ENCODE data around the gene STK16. TPM values are rescaled to one million over a fixed set of nuclear protein-coding genes. Genes with fewer than 3 reads are reported as not detected.

The STK16 gene
- total RNA-seq, 4 donors from 2014 or later = 13.7 to 22.2 (median 15.4) TPM

DNA sequence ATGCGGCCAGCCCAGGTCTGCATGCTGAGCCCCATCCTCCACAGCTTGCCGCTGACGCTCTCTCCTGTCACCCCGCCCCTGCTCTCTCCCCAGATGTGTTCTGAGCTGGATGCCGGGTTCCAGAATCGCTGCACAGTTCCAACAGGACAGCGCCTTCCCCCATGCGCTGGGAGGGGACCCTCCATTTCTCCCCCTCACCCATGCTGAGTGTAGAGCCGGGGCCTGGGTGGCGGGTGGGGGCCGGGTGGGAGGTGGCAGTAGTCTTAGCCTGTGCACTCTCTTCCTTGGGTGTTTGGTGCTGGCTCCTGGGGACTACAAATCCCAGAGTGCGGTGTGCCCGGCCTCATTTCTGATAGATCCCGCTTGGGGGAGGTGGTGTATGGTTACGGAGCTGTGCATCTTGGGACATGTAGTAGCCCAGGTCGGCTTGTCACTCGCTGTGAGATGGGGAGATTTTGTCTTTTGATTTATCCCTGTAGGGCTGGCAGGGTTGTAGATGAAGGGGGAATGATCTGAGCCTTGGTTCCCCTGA lies 40.7 kb downstream of the STK16 start:
- TF ChIP-seq, protein P1, sequence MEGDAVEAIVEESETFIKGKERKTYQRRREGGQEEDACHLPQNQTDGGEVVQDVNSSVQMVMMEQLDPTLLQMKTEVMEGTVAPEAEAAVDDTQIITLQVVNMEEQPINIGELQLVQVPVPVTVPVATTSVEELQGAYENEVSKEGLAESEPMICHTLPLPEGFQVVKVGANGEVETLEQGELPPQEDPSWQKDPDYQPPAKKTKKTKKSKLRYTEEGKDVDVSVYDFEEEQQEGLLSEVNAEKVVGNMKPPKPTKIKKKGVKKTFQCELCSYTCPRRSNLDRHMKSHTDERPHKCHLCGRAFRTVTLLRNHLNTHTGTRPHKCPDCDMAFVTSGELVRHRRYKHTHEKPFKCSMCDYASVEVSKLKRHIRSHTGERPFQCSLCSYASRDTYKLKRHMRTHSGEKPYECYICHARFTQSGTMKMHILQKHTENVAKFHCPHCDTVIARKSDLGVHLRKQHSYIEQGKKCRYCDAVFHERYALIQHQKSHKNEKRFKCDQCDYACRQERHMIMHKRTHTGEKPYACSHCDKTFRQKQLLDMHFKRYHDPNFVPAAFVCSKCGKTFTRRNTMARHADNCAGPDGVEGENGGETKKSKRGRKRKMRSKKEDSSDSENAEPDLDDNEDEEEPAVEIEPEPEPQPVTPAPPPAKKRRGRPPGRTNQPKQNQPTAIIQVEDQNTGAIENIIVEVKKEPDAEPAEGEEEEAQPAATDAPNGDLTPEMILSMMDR (IDR thresholded peaks at IDR 0.05; ENCODE audit: low read depth) = no peak

DNA sequence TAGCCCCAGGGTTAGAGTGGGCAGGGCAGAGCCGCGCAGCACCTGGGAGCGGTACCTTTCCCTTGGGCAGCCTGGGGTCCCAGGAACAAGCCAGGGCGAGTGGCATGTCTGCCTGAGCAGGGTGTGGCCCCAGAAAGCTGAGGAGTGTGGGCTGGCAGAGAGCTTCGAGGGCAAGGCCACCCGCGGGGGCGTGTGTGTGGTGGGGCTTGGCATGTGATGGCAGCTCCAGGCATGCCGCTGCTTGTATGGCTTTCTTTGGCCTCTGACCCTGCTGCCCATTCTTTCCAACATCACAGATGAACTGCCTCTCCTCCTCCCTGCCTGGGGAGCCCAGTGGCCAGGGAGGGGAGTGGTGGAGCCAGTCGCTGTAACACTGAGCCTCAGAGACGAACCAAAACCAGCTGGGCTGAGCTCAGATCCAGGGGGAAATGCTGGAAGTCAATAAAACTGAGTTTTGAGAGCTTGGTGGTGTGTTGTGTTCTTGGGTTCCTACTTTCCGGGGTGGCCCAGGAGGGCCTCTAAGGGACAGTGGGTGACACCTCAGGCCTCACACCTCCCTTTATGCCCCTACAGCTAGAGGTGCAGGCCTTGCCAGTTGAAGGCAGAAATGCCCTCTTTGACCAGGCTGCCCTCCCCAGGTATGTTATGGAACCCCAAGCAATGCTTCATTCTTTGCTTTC lies 41.3 kb downstream of the STK16 start:
- TF ChIP-seq, protein P1 (IDR thresholded peaks at IDR 0.05; ENCODE audit: low read depth) = no peak

DNA sequence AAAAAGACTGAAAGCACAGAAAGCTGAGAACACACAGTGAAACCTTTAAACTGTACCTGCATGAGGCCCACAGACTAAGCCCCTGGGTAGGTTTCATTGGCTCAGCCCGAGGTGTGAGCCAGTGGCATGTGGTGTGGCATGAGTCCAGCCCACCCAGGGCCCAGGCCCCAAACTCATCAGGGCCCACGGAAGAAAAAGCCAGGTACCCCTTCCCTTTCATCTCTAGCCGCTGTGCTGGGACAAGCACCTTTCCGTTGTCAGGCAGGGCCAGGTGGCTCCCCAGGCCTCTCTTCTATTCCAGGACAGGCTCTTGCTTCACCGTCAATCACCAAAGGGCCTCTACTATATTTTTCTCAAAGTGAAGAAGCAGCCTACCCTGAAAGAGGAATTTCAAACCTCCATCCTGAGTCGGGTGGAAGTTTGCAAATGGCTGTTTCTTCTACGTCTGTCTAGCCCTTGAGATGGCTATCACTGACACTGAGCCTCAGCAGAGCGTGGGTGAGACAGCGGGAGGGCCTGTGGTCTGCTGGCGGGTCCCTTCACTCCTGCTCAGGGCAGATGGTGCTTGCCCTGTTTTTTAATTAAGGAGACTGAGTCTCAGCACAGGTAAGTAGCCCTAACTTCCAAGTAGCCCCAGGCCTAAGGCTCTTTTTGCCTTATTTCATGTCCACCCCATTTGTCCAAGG lies 42.4 kb downstream of the STK16 start:
- TF ChIP-seq, protein P1 (IDR thresholded peaks at IDR 0.05; ENCODE audit: low read depth) = no peak

DNA sequence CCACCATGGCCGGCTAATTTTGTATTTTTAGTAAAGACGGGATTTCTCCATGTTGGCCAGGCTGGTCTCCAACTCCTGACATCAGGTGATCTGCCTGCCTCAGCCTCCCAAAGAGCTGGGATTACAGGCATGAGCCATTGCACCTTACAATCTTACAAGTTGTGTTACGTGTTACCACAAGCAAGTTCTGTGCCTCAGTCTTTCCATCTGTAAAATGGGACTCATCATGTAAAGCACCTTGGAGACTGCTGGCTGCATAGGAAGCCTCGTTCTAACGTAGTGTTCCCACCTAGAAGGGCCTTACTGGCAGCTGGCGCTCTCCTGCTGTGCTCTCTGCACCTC lies 43.9 kb downstream of the STK16 start:
- TF ChIP-seq, protein P1 (IDR thresholded peaks at IDR 0.05; ENCODE audit: low read depth) = no peak

DNA sequence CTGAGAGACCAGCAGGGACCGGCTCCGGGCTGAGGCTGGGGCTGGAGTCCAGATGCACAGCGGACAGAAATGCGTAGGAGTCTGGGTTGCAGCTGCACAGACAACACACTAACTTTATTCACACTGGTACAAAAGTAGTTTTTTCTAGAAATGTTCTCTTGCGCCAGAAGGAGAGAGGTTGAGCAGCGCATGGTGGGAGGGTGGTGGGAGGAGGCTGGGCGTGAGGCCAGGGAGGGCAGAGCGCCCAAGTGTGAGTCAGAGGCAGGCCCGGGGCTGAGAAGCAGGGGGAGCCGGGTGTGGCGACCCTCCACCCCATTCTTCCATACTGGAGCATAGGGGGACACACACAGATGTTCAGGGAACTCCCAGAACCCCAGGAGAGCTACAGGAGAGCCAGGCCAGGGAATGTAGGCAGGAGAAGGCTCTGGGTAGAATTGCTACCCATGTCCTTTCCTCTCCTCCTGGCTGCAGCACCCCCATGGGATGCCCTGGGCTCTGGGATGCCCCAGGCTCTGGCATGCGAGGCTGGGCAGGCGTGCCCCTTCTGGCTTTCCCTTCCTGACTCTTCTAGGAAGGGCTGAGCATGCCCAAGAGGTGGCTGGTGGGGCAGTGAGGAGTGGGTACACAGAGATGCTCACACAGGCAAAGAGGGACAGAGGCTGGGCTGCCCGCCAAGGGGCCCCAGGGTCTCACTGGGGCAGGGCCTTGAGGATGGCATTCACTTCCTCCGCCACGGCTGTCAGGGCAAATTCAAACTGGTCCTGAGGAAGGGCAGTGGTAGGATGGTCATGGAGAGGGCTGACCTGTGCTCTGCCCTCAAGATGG lies 44.5 kb downstream of the STK16 start:
- TF ChIP-seq, protein P1 (IDR thresholded peaks at IDR 0.05; ENCODE audit: low read depth) = no peak

DNA sequence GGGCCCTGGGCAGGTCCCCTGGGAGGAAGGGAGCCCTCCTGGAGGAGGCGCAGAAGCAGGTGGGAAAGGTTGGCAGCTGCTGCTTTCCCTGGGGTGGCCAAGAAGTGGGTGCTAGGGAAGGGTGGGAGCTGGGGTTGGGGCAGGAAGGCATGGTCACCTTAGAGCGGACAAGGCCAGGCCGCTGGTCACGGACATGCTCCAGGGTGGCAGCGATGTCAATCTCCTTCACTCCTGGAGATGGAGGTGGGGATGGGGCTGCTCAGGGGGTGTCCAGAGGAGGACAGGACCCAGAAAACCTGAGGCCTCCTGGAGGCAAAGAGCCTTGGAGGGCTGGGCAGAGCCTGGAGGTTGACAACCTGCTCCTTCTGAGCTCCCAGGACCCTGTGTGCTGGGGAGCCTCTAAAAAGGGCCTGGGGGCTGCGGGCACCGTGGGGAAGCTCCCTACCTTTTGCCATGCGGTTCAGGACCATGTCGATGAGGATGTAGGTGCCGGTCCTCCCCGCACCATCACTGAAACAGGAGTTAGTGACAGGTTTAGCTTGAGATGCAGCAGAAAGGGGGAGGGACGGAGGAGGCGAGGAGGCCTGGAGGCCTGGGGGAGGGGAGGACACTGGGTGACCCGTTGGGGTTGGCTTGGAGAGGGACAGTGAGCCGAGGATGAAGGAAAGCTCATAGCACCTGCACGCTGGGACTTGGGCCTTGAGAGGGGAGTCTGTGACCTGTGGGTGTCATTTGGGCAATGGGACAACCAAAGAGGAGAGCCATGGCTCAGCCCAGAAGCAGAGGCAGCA lies 45.3 kb downstream of the STK16 start:
- TF ChIP-seq, protein P1 (IDR thresholded peaks at IDR 0.05; ENCODE audit: low read depth) = no peak

All from subcutaneous adipose tissue (tissue), 4 donors.